ENCODE results near the gene PTCH2. TPM values are rescaled to one million over a fixed set of nuclear protein-coding genes. Genes with fewer than 3 reads are reported as not detected.

The PTCH2 gene
- total and polyA plus RNA-seq, 2 of the 13 experiments (the other 11 are each of a cell fraction or from before 2014, with no cell fraction given) = 0.60 to 1.5 TPM

GRCh38 chr1:44826375-44827196 lies 16.5 kb downstream of the PTCH2 start (continued):
- 0 out of 2 replicates have a peak, but pooled peaks have one; percentile 43 for TF ChIP-seq GLI4 (CRISPR knock-in tag; IDR thresholded peaks at IDR 0.05; ENCODE audit: borderline replicate concordance)
- no peak for TF ChIP-seq SIN3B (IDR thresholded peaks at IDR 0.05; ENCODE audit: low read length)
- peak; percentile 61; the same call in 1 of the 2 replicates for TF ChIP-seq TGIF2 (CRISPR knock-in tag; IDR thresholded peaks at IDR 0.05)
- peak; percentile 83; the same call in 1 of the 2 replicates for TF ChIP-seq MYC (CRISPR knock-in tag; IDR thresholded peaks at IDR 0.05; ENCODE audit: borderline replicate concordance)
- TF ChIP-seq TRIM24 (CRISPR knock-in tag; IDR thresholded peaks at IDR 0.05) = no peak
- peak; percentile 41; the same call in 1 of the 2 replicates for TF ChIP-seq BCL6 (CRISPR knock-in tag; IDR thresholded peaks at IDR 0.05)
- TF ChIP-seq SAP130 (CRISPR knock-in tag; IDR thresholded peaks at IDR 0.05; ENCODE audit: low read depth) = peak; percentile 77
- TF ChIP-seq ZNF441 (CRISPR knock-in tag; IDR thresholded peaks at IDR 0.05; ENCODE audit: borderline replicate concordance) = 0 out of 2 replicates have a peak, but pooled peaks have one; percentile 29
- no peak for TF ChIP-seq CC2D1A (CRISPR knock-in tag; IDR thresholded peaks at IDR 0.05)
- 0 out of 2 replicates have a peak, but pooled peaks have one; percentile 50 for TF ChIP-seq ZNF296 (CRISPR knock-in tag; conservative IDR thresholded peaks at IDR 0.05)
- TF ChIP-seq ARID5B (CRISPR knock-in tag; IDR thresholded peaks at IDR 0.05) = peak; percentile 49
- peak; percentile 60; the same call in 1 of the 2 replicates for TF ChIP-seq ZKSCAN5 (CRISPR knock-in tag; IDR thresholded peaks at IDR 0.05)
- peak; percentile 60; the same call in 1 of the 2 replicates for TF ChIP-seq ZNF589 (CRISPR knock-in tag; conservative IDR thresholded peaks at IDR 0.05)
- TF ChIP-seq RFXAP (CRISPR knock-in tag; IDR thresholded peaks at IDR 0.05; ENCODE audit: borderline replicate concordance) = peak; percentile 42; the same call in 1 of the 2 replicates
- peak; percentile 70; the same call in 1 of the 2 replicates for TF ChIP-seq ARNTL (CRISPR knock-in tag; IDR thresholded peaks at IDR 0.05)
- 0 out of 2 replicates have a peak, but pooled peaks have one; percentile 21 for TF ChIP-seq SIN3A (IDR thresholded peaks at IDR 0.05; ENCODE audit: borderline replicate concordance, low read depth, low read length)
- TF ChIP-seq ZNF770 (CRISPR knock-in tag; IDR thresholded peaks at IDR 0.05) = peak; percentile 97
- TF ChIP-seq ELF1 (CRISPR knock-in tag; IDR thresholded peaks at IDR 0.05) = peak; percentile 58; the same call in 1 of the 2 replicates

Data from HepG2 (cell line).